GM21367 (cell line): ENCODE measurements around the gene POLD3.
A peak's percentile ranks its signal among the peaks of the same experiment; 100 is the strongest.

Source experiments
- ATAC-seq: cut with Tn5 transposase; IDR thresholded peaks from one replicate; pipeline ENCODE4 v1.9.1; 2021; ENCODE audit not compliant: unreplicated experiment

Gene POLD3

GRCh38 chr11:74592441-74593362 lies at the start of gene POLD3:
Gene POLD3 (plus strand): TSS chr11:74592582. CDS start chr11:74592659, 77 bp downstream.
- ATAC-seq, result peak; percentile 90

GRCh38 chr11:74543991-74544390 lies 48.4 kb upstream of the POLD3 start:
- no peak for ATAC-seq

- no peak for ATAC-seq
These were observed 45.6 kb upstream of the POLD3 start for GRCh38 chr11:74546752-74547151.

- ATAC-seq, result no peak
These were observed 41.2 kb upstream of the POLD3 start for GRCh38 chr11:74550991-74551753.

GRCh38 chr11:74551754-74552145 lies 40.6 kb upstream of the POLD3 start:
- no peak for ATAC-seq

GRCh38 chr11:74557526-74557925 lies 34.9 kb upstream of the POLD3 start:
- no peak for ATAC-seq

GRCh38 chr11:74559110-74559933 lies 33.1 kb upstream of the POLD3 start:
- ATAC-seq, result no peak

GRCh38 chr11:74559934-74560309 lies 32.5 kb upstream of the POLD3 start:
- no peak for ATAC-seq

GRCh38 chr11:74566146-74566960 lies 26.0 kb upstream of the POLD3 start:
- no peak for ATAC-seq

- no peak for ATAC-seq
These were observed 24.4 kb upstream of the POLD3 start for GRCh38 chr11:74568028-74568427.

- ATAC-seq, result no peak
These were observed 21.9 kb upstream of the POLD3 start for GRCh38 chr11:74570266-74571061.

GRCh38 chr11:74571062-74571399 lies 21.4 kb upstream of the POLD3 start:
- no peak for ATAC-seq

- ATAC-seq, result no peak
These were observed 20.0 kb upstream of the POLD3 start for GRCh38 chr11:74572349-74572748.

GRCh38 chr11:74574563-74574962 lies 17.8 kb upstream of the POLD3 start:
- no peak for ATAC-seq

GRCh38 chr11:74575999-74576398 lies 16.4 kb upstream of the POLD3 start:
- no peak for ATAC-seq

GRCh38 chr11:74577181-74577580 lies 15.2 kb upstream of the POLD3 start:
- no peak for ATAC-seq

- no peak for ATAC-seq
These were observed 14.6 kb upstream of the POLD3 start for GRCh38 chr11:74577624-74578396.

GRCh38 chr11:74579577-74580270 lies 12.7 kb upstream of the POLD3 start:
- ATAC-seq, result no peak
